Subcutaneous adipose tissue (tissue), 4 donors: ENCODE data around the gene SYS1. TPM values are rescaled to one million over a fixed set of nuclear protein-coding genes. Genes with fewer than 3 reads are reported as not detected.

Source experiments
- CTCF ChIP-seq: fragments of 450-650 bp; IDR thresholded peaks from one replicate; pipeline ENCODE4 v1.5.1; 2016; ENCODE audit warnings: low read depth, mild to moderate bottlenecking, control low read depth, antibody characterized with exemption, moderate library complexity
- total RNA-seq, 4 donors: library from RNA; depleted of rRNA; stranded (reverse); fragments of >200 nt; gene quantifications; one replicate each; pipeline ENCODE4 v1.1.0, GENCODE V29; 2016

SYS1 gene
- total RNA-seq, 4 donors from 2014 or later: 24.3 to 34.8 (median 31.4) TPM

DNA sequence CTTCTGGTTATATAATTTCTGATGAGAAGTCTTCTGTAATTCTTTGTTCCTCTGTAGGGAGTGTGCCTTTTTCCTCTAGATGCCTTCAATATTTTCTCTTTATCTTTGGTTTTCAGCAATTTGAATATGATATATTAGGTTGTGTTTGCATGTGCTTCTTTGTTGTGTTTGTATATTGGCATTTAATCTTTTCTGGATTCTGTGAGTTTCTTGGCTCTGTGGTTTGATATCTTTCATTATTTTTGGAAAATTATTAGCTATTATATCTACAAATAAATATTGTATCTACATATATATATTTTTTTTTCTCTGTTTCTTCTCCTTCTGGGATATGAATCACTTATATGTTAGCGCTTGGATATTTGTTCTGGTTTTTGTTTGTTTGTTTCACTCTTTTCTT is 36.1 kb downstream of the SYS1 start:
- no peak for TF ChIP-seq CTCF

GRCh38 chr20:45400346-45401031 is 37.5 kb downstream of the SYS1 start:
- TF ChIP-seq CTCF: no peak

DNA sequence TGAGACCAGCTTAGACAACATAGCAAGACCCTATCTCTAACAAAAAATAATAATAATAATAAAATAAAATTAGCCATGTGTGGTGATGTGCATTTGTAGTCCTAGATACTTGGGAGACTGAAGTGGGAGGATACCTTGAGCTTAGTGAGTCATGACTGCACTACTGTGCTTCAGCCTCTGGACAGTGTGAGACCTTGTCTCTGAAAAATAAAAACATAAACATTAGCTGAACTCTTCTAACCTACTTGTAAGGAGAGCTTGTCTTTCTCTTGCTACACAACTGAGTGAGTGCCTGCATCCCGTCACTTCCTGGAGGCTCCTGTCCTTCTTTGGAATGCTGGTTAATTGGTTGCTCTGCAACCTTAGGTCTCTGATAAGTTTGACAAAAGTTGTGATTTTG is 40.0 kb downstream of the SYS1 start:
- TF ChIP-seq CTCF: no peak

GRCh38 chr20:45404438-45404837 is 41.5 kb downstream of the SYS1 start:
- TF ChIP-seq CTCF: no peak

DNA sequence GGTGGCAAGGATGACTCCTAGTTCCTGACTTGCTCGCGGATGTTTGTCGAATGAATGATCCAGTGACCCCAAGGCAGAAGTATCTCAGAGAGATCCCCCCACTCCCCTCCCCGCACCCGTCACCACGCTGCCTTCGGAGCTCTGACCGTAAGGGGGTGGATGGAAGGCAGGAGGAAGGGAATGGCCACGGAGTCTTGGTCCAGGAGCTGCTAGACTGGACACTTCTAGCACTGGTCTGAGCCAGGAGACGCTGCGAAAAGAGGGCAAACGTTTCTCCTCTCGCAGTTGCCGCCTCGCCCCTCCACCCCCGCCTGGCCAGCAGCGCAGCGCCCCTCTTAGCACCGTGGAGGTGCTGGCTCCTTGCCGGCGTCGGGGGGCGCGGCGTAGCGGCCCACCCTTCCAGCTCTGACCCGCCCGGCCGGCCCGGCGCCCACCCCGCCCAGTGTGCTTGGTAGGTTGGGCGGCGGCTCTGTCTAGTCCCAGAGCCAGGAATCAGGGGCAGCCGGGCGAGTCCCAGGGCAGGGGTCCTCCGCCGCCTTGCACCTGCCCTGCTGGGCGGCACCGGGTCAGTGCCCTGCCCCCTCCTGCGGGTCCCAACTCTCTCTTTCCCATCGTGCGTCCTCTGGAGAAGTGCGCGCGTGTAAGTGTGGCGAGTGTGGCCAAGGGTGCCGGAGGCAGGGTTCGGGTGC is 42.8 kb downstream of the SYS1 start:
- no peak for TF ChIP-seq CTCF

DNA sequence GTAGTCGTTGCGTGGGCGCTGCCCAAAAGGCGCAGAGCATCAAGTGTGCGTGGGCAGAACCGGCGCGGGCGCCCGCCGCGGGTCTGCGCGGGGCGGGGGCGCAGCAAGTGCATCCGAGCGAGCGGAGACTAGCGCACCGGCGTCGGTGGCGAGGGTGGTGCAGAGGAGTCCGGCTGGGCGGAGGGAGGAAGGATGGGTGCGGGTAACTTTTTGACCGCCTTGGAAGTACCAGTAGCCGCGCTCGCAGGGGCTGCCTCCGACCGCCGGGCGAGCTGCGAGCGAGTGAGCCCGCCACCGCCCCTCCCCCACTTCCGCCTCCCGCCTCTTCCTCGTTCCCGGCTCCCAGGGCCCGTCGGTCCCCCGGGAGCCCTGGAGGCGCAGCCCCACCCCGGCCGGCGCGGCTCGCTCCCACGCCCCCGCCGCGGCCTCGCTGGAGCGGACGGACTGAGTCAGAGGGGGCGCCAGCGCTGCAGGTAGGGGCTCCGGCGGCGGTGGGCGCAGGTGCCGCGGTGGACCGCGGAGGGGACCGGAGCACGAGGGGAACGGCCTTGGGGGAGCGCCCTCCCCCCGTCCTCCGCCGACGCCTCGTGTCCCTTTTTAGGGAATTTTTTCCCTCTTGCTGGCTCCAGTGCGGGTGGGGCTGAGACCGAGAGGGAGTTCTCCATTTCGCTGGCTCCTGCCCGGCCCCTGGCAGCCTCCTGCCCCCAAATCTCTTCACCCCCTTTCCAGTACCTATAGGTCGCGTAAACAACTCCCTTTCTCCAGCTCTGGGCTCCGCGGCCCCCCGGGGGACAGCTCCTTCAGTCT is 43.5 kb downstream of the SYS1 start:
- TF ChIP-seq CTCF: no peak
